Measurements from ENCODE around the gene MSI2.
A peak's percentile ranks its signal among the peaks of the same experiment; 100 is the strongest.

MSI2 gene

DNA sequence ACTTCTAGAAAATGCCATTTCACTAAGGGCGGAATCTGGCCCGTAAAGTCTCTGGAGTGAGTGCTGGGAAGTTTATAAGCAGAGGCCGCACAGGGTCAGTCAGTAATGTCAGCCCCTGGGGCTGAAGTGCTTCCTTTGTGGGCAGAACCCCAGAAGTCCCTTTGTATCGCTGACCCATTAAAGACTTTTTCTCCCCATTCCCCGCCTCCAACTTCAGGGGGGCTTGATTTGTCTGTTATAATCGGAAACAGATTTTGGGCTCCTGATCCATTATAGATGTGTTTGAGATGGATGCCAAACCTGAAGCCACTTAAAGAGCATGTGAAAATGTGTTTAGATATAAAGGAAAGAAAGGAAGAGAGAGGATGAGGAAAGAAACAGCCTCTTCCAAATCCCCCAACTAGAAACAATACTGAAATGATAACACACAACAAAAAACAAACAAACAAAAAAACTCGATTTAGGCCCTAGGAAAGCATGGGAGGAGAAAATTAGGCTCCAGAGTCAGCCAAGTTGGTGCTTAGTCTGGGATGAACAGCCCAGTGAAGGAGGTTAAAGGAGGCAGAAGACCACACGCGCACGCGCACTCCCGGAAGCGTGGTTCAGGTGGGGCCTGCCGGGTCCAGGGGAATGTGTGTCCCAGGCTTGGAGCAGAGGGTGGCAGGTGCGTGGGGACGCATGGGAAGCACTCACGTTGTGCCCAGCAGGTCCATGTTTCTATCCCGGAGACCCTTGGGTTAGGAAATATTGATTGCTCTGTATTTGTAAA, 27.1 kb downstream of the MSI2 start:
- no peak for ATAC-seq

DNA sequence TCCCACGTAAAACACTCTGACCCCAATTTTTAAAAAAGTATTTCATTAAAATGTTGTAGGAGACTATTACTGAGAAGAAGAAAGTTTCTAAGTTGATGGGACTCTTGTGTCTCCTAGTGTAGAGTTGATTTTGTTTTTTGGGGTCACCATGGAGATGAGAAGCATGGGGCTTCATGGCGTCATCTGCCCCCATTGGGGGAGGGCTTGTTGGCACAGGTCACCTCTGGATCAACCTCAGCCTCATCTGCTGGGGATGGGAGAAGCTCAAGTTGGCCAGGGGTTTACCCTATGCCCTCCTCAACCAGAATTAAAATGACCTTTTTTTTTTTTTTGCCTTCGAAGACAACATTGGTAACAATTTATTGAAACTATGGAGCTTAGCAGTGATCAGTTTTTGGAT, 28.3 kb downstream of the MSI2 start:
- TF ChIP-seq, protein P1, sequence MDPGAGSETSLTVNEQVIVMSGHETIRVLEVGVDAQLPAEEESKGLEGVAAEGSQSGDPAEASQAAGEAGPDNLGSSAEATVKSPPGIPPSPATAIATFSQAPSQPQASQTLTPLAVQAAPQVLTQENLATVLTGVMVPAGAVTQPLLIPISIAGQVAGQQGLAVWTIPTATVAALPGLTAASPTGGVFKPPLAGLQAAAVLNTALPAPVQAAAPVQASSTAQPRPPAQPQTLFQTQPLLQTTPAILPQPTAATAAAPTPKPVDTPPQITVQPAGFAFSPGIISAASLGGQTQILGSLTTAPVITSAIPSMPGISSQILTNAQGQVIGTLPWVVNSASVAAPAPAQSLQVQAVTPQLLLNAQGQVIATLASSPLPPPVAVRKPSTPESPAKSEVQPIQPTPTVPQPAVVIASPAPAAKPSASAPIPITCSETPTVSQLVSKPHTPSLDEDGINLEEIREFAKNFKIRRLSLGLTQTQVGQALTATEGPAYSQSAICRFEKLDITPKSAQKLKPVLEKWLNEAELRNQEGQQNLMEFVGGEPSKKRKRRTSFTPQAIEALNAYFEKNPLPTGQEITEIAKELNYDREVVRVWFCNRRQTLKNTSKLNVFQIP (CRISPR knock-in tag; IDR thresholded peaks at IDR 0.05; ENCODE audit: borderline replicate concordance, low read depth), result no peak
- TF ChIP-seq, protein P2, sequence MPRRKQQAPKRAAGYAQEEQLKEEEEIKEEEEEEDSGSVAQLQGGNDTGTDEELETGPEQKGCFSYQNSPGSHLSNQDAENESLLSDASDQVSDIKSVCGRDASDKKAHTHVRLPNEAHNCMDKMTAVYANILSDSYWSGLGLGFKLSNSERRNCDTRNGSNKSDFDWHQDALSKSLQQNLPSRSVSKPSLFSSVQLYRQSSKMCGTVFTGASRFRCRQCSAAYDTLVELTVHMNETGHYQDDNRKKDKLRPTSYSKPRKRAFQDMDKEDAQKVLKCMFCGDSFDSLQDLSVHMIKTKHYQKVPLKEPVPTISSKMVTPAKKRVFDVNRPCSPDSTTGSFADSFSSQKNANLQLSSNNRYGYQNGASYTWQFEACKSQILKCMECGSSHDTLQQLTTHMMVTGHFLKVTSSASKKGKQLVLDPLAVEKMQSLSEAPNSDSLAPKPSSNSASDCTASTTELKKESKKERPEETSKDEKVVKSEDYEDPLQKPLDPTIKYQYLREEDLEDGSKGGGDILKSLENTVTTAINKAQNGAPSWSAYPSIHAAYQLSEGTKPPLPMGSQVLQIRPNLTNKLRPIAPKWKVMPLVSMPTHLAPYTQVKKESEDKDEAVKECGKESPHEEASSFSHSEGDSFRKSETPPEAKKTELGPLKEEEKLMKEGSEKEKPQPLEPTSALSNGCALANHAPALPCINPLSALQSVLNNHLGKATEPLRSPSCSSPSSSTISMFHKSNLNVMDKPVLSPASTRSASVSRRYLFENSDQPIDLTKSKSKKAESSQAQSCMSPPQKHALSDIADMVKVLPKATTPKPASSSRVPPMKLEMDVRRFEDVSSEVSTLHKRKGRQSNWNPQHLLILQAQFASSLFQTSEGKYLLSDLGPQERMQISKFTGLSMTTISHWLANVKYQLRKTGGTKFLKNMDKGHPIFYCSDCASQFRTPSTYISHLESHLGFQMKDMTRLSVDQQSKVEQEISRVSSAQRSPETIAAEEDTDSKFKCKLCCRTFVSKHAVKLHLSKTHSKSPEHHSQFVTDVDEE (CRISPR knock-in tag; IDR thresholded peaks at IDR 0.05), result no peak
- no peak for ATAC-seq

More for the DNA sequence above, 27.1 kb downstream of the MSI2 start:
- peak; percentile 91 for TF ChIP-seq ZNF70 (CRISPR knock-in tag; IDR thresholded peaks at IDR 0.05)
- TF ChIP-seq TCF4 (CRISPR knock-in tag; IDR thresholded peaks at IDR 0.05; ENCODE audit: borderline replicate concordance), result peak; percentile 61; the same call in 1 of the 2 replicates
- no peak for TF ChIP-seq ARNTL (CRISPR knock-in tag; IDR thresholded peaks at IDR 0.05; ENCODE audit: borderline replicate concordance, low read depth)
- TF ChIP-seq, protein P2 (CRISPR knock-in tag; IDR thresholded peaks at IDR 0.05), result 0 out of 2 replicates have a peak, but pooled peaks have one; percentile 39
- no peak for TF ChIP-seq CSDC2 (CRISPR knock-in tag; IDR thresholded peaks at IDR 0.05)
- TF ChIP-seq ZNF565 (CRISPR knock-in tag; conservative IDR thresholded peaks at IDR 0.05; ENCODE audit: low read depth), result no peak
- no peak for TF ChIP-seq ZC3H10 (CRISPR knock-in tag; IDR thresholded peaks at IDR 0.05)

DNA sequence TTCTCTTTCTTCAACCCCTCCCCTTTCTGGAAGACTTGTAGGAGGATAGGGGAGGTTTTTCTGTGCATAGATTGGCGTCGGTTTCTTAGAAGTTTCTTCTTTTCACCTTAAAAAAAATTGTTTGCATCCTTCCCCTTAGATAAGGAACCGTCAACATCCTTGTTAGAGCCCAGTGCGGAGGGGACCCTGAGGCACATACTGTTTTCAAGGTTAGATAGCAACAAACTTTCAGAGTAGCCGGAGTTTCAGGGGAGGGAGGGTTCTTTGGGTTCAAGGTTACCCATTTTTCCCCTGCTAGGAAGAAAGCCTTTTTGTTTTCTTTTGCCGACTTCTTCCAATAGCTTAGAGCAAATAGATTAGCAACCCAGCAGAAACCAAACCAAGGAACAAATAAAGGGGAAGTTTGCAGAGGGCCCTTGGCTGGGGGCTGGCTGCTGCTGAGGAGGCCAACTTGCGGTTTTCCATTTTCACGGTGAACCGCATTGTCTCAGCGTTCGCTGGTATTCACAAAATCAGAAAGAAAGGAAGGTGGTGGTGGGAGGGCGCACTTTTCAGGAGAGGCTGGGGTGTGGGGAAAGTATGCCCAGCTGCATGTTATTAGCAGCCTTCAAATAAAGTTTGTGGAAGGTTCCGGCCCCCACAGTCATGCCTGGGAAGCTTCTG, 28.8 kb downstream of the MSI2 start:
- TF ChIP-seq OSR1 (CRISPR knock-in tag; IDR thresholded peaks at IDR 0.05) (no peak), ESRRG (CRISPR knock-in tag; IDR thresholded peaks at IDR 0.05) (no peak), GLIS3 (CRISPR knock-in tag; IDR thresholded peaks at IDR 0.05) (no peak), PPARA (CRISPR knock-in tag; IDR thresholded peaks at IDR 0.05; ENCODE audit: borderline replicate concordance) (no peak), ZC3H10 (CRISPR knock-in tag; IDR thresholded peaks at IDR 0.05) (no peak), ZNF8 (CRISPR knock-in tag; IDR thresholded peaks at IDR 0.05) (no peak), ARNTL (CRISPR knock-in tag; IDR thresholded peaks at IDR 0.05; ENCODE audit: borderline replicate concordance, low read depth) (no peak), ISL1 (CRISPR knock-in tag; IDR thresholded peaks at IDR 0.05) (no peak), SNAI2 (CRISPR knock-in tag; IDR thresholded peaks at IDR 0.05) (no peak), TCF4 (CRISPR knock-in tag; IDR thresholded peaks at IDR 0.05; ENCODE audit: borderline replicate concordance) (no peak), ZFP3 (CRISPR knock-in tag; IDR thresholded peaks at IDR 0.05) (no peak), RARB (CRISPR knock-in tag; IDR thresholded peaks at IDR 0.05) (no peak), ZFP30 (CRISPR knock-in tag; IDR thresholded peaks at IDR 0.05) (no peak), ZNF70 (CRISPR knock-in tag; IDR thresholded peaks at IDR 0.05) (no peak)
- TF ChIP-seq, protein P3, sequence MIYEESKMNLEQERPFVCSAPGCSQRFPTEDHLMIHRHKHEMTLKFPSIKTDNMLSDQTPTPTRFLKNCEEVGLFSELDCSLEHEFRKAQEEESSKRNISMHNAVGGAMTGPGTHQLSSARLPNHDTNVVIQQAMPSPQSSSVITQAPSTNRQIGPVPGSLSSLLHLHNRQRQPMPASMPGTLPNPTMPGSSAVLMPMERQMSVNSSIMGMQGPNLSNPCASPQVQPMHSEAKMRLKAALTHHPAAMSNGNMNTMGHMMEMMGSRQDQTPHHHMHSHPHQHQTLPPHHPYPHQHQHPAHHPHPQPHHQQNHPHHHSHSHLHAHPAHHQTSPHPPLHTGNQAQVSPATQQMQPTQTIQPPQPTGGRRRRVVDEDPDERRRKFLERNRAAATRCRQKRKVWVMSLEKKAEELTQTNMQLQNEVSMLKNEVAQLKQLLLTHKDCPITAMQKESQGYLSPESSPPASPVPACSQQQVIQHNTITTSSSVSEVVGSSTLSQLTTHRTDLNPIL (CRISPR knock-in tag; IDR thresholded peaks at IDR 0.05; ENCODE audit: low read depth), result no peak
- TF ChIP-seq, protein P2 (CRISPR knock-in tag; IDR thresholded peaks at IDR 0.05), result no peak
- TF ChIP-seq, protein P4, sequence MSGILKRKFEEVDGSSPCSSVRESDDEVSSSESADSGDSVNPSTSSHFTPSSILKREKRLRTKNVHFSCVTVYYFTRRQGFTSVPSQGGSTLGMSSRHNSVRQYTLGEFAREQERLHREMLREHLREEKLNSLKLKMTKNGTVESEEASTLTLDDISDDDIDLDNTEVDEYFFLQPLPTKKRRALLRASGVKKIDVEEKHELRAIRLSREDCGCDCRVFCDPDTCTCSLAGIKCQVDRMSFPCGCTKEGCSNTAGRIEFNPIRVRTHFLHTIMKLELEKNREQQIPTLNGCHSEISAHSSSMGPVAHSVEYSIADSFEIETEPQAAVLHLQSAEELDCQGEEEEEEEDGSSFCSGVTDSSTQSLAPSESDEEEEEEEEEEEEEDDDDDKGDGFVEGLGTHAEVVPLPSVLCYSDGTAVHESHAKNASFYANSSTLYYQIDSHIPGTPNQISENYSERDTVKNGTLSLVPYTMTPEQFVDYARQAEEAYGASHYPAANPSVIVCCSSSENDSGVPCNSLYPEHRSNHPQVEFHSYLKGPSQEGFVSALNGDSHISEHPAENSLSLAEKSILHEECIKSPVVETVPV (CRISPR knock-in tag; IDR thresholded peaks at IDR 0.05), result no peak
- TF ChIP-seq, protein P1 (CRISPR knock-in tag; IDR thresholded peaks at IDR 0.05; ENCODE audit: borderline replicate concordance, low read depth), result no peak
- ATAC-seq, result no peak
